SK-N-SH (cell line): ENCODE results near the gene PPP1R15B. TPM values are rescaled to one million over a fixed set of nuclear protein-coding genes. Genes with fewer than 3 reads are reported as not detected.
A peak's percentile ranks its signal among the peaks of the same experiment; 100 is the strongest.

Experiments used
- CTCF ChIA-PET: fragments of 300-600, 350-600 bp; formaldehyde crosslinking; extraction: SDS; loops from one replicate; lab custom pipeline; 2021; lab: Yijun Ruan, JAX
- POLR2A ChIA-PET: fragments of 350-600 bp; sonication (Branson Sonifier 250); formaldehyde crosslinking; extraction: SDS; loops from one replicate; lab custom pipeline; 2020; ENCODE audit warnings: antibody characterized with exemption, inconsistent platforms; lab: Yijun Ruan, JAX
- DNase-seq: peaks from one replicate; pipeline ENCODE4 v3.0.0; 2012
- H2AFZ ChIP-seq: fragments of 200-600 bp; sonication (generic); 2 replicates; pipeline ENCODE4 v1.8.1; 2016; ENCODE audit warnings: antibody characterized with exemption, mild to moderate bottlenecking, low read depth
- H3F3A ChIP-seq: fragments of 200-600 bp; sonication (generic); replicated peaks from 2 replicates; pipeline ENCODE3; 2016; ENCODE audit warnings: antibody characterized with exemption, mild to moderate bottlenecking; ENCODE audit not compliant: insufficient read depth
- H3K27ac ChIP-seq, 2 experiments: fragments of 200-500 bp in 1 of 2; fragments of 200-600 bp in 1 of 2; sonication (Bioruptor generic) in 1 of 2; sonication (generic), shearing (Covaris generic) in 1 of 2; 2 replicates each; pipeline versions ENCODE4 v1.5.1 to v1.6.1; 2014 to 2016; ENCODE audit warnings: low read depth in 2 of 2, inconsistent platforms in 1 of 2, low read length in 1 of 2, mild to moderate bottlenecking in 1 of 2, mixed read lengths in 1 of 2
- H3K27me3 ChIP-seq: fragments of 200-600 bp; sonication (generic), shearing (Covaris generic); 2 replicates; pipeline ENCODE4 v1.6.1; 2016; ENCODE audit warnings: mixed run types; ENCODE audit not compliant: insufficient read depth
- H3K36me3 ChIP-seq, 2 experiments: fragments of 200-500 bp in 1 of 2; fragments of 200-600 bp in 1 of 2; sonication (Bioruptor generic) in 1 of 2; sonication (generic) in 1 of 2; replicated peaks in 1 of 2; 2 replicates each; pipeline versions ENCODE3 to v1.5.1; 2014 to 2016; ENCODE audit warnings: low read length in 1 of 2, mild to moderate bottlenecking in 1 of 2; ENCODE audit not compliant: insufficient read depth in 2 of 2, control insufficient read depth in 1 of 2
- H3K4me1 ChIP-seq, 2 experiments: fragments of 200-500 bp in 1 of 2; fragments of 200-600 bp in 1 of 2; sonication (Bioruptor generic) in 1 of 2; sonication (generic), shearing (Covaris generic) in 1 of 2; 2 replicates each; pipeline versions ENCODE4 v1.5.1 to v1.6.1; 2014 to 2016; ENCODE audit warnings: low read depth in 1 of 2, low read length in 1 of 2, mixed run types in 1 of 2; ENCODE audit not compliant: insufficient read depth in 2 of 2, control insufficient read depth in 1 of 2
- H3K4me2 ChIP-seq: fragments of 200-600 bp; sonication (generic), shearing (Covaris generic); 2 replicates; pipeline ENCODE4 v1.6.1; 2017; ENCODE audit warnings: mixed run types
- H3K4me3 ChIP-seq, 2 experiments: fragments of 200-500 bp in 1 of 2; fragments of 200-600 bp in 1 of 2; sonication (Bioruptor generic) in 1 of 2; sonication (generic), shearing (Covaris generic) in 1 of 2; 2 replicates each; pipeline versions ENCODE4 v1.5.1 to v1.8.1; 2014 to 2016; ENCODE audit warnings: low read depth in 2 of 2, inconsistent platforms in 1 of 2, low read length in 1 of 2, mild to moderate bottlenecking in 1 of 2, mixed read lengths in 1 of 2, moderate library complexity in 1 of 2
- H3K79me2 ChIP-seq: fragments of 200-600 bp; sonication (generic); 2 replicates; pipeline ENCODE4 v1.8.1; 2017; ENCODE audit warnings: mild to moderate bottlenecking; ENCODE audit not compliant: insufficient read depth
- H3K9ac ChIP-seq: fragments of 200-600 bp; sonication (generic); 2 replicates; pipeline ENCODE4 v1.6.1; 2017; ENCODE audit warnings: mixed run types
- H3K9me2 ChIP-seq: fragments of 200-600 bp; sonication (generic); 2 replicates; pipeline ENCODE4 v1.6.1; 2017; ENCODE audit warnings: mixed run types
- H3K9me3 ChIP-seq: fragments of 200-600 bp; sonication (generic); 2 replicates; pipeline ENCODE4 v1.6.1; 2017; ENCODE audit warnings: mixed run types, mild to moderate bottlenecking, moderate library complexity
- H4K20me1 ChIP-seq: fragments of 200-600 bp; sonication (generic); 2 replicates; pipeline ENCODE4 v1.6.1; 2017; ENCODE audit warnings: mild to moderate bottlenecking, mixed run types; ENCODE audit not compliant: insufficient read depth
- CTCF ChIP-seq: fragments of 200-600 bp; sonication (generic); IDR thresholded peaks from 2 replicates; pipeline ENCODE4 v1.6.1; 2017; ENCODE audit warnings: antibody characterized with exemption, mild to moderate bottlenecking, moderate library complexity
- ELF1 ChIP-seq: IDR thresholded peaks from 2 replicates; pipeline ENCODE4 v1.4.0; 2012
- EZH2phosphoT487 ChIP-seq: fragments of 200-600 bp; sonication (generic); IDR thresholded peaks from 2 replicates; pipeline ENCODE4 v1.6.1; 2017; ENCODE audit warnings: low read depth, mixed run types, mild to moderate bottlenecking, antibody characterized with exemption, moderate library complexity, borderline replicate concordance
- FOSL2 ChIP-seq: IDR thresholded peaks from 2 replicates; pipeline ENCODE4 v1.4.0; 2012; ENCODE audit warnings: low read depth, mild to moderate bottlenecking, moderate library complexity, borderline replicate concordance
- GABPA ChIP-seq: IDR thresholded peaks from 2 replicates; pipeline ENCODE4 v1.4.0; 2012; ENCODE audit warnings: low read depth, mild to moderate bottlenecking
- GATA2 ChIP-seq: sonication (generic); formaldehyde crosslinking; IDR thresholded peaks from 2 replicates; pipeline ENCODE4 v1.5.0; 2020; ENCODE audit warnings: mild to moderate bottlenecking, missing genetic modification reagents
- MXI1 ChIP-seq: IDR thresholded peaks from 2 replicates; pipeline ENCODE4 v1.6.1; 2012; ENCODE audit warnings: mild to moderate bottlenecking, low read depth, low read length, improper control_type of control experiment
- NFIC ChIP-seq: IDR thresholded peaks from 2 replicates; pipeline ENCODE4 v1.4.0; 2012; ENCODE audit warnings: borderline replicate concordance
- NRF1 ChIP-seq: IDR thresholded peaks from 2 replicates; pipeline ENCODE4 v1.6.1; 2012; ENCODE audit warnings: low read depth, mild to moderate bottlenecking, low read length
- POLR2AphosphoS5 ChIP-seq: IDR thresholded peaks from 2 replicates; pipeline ENCODE4 v1.6.1; 2012; ENCODE audit warnings: low read depth, low read length
- RAD21 ChIP-seq: IDR thresholded peaks from 2 replicates; pipeline ENCODE4 v1.6.1; 2012; ENCODE audit warnings: mild to moderate bottlenecking, low read length
- SIN3A ChIP-seq: IDR thresholded peaks from 2 replicates; pipeline ENCODE4 v1.6.1; 2012; ENCODE audit warnings: low read depth, mild to moderate bottlenecking, low read length, moderate library complexity, borderline replicate concordance
- SMC3 ChIP-seq: IDR thresholded peaks from 2 replicates; pipeline ENCODE4 v1.6.1; 2012; ENCODE audit warnings: low read depth, low read length, improper control_type of control experiment
- TCF12 ChIP-seq: IDR thresholded peaks from 2 replicates; pipeline ENCODE4 v1.4.0; 2012
- USF2 ChIP-seq: fragments of 150-350 bp; IDR thresholded peaks from 2 replicates; pipeline ENCODE4 v1.6.1; 2017; ENCODE audit warnings: antibody characterized with exemption, low read length, low read depth, borderline replicate concordance
- WGBS: methylation state at CpG from one replicate; pipeline ENCODE4 v1.1.6; 2017; ENCODE audit warnings: low lambda C conversion rate; 5-methylcytosine and 5-hydroxymethylcytosine counted together
- polyA plus RNA-seq, 3 experiments: library from polyadenylated mRNA; depleted of rRNA; stranded (reverse); fragments of >200 nt; gene quantifications; 2 replicates each; pipeline ENCODE4 v1.2.3, GENCODE V29; 2012

The PPP1R15B gene
- polyA plus RNA-seq, 1 of the 3 experiments (the other 2 are of a cell fraction), result 12.1 TPM

GRCh38 chr1:204431310-204432184, 19.9 kb upstream of the PPP1R15B start:
- ChIA-PET CTCF (interaction anchor here (0.6 to 35.1 kb wide), 36 partner anchors 9 to 906 kb away, joined by 3 to 1005 read pairs (median 4); partner anchors contain the start of genes MDM4, PIK3C2B and REN), POLR2A (interaction anchor here (1.0 kb wide), 1 partner anchor 75 kb away, joined by 4 read pairs; no protein-coding TSS in a partner anchor)
- peaks cover 0 to 7% of the 10 kb centered on the region in 2 experiments; a peak in 2 of 4 replicates for H3K4me1 ChIP-seq
- H3K27me3 ChIP-seq, result no peaks in the 10 kb centered on the region
- H2AFZ ChIP-seq, result no peak overlapping the region
- H3K27ac ChIP-seq, result peak overlapping the region in 1 of 2 experiments; percentile 26; a peak in 1 of 4 replicates
- 67% methylated on average over 12 of the region's 13 CpGs for WGBS
- peaks cover 8% of the 10 kb centered on the region for H3F3A ChIP-seq
- H4K20me1 ChIP-seq, result no peaks in the 10 kb centered on the region
- H3K79me2 ChIP-seq, result no peaks in the 10 kb centered on the region
- H3K4me3 ChIP-seq, result peak overlapping the region in 1 of 2 experiments; percentile 39; a peak in 1 of 4 replicates
- H3K36me3 ChIP-seq, result peaks cover 0 to 28% of the 10 kb centered on the region in 2 experiments
- no peak overlapping the region for H3K4me2 ChIP-seq
- TF ChIP-seq USF2, result no peak
- TF ChIP-seq SIN3A, result no peak
- no peak for TF ChIP-seq NFIC
- TF ChIP-seq GATA2 (CRISPR knock-in tag), result no peak
- no peak for TF ChIP-seq NRF1
- TF ChIP-seq FOSL2, result no peak
- peak; percentile 77 for TF ChIP-seq RAD21
- TF ChIP-seq CTCF, result peak; percentile 96
- no peak for TF ChIP-seq EZH2phosphoT487
- no peak for TF ChIP-seq POLR2AphosphoS5
- TF ChIP-seq ELF1, result no peak
- TF ChIP-seq MXI1, result no peak
- TF ChIP-seq SMC3, result peak; percentile 82
- peak; percentile 83 for DNase-seq
- no peaks in the 10 kb centered on the region for H3K9me3 ChIP-seq
- no peak overlapping the region for H3K9ac ChIP-seq
- H3K9me2 ChIP-seq, result no peaks in the 10 kb centered on the region

GRCh38 chr1:204429746-204430145, 18.1 kb upstream of the PPP1R15B start:
- no peak for DNase-seq
- 93% methylated on average over 18 of the region's 18 CpGs for WGBS
- Histone ChIP-seq H3K27me3 (no peaks in the 10 kb centered on the region), H3K4me3 (no peak overlapping the region), H3K4me2 (no peak overlapping the region), H3K9me3 (no peaks in the 10 kb centered on the region), H3K27ac (no peak overlapping the region), H3K9me2 (no peaks in the 10 kb centered on the region), H3K36me3 (peaks cover 0 to 29% of the 10 kb centered on the region in 2 experiments), H3K9ac (no peak overlapping the region), H4K20me1 (no peaks in the 10 kb centered on the region), H2AFZ (no peak overlapping the region), H3K79me2 (no peaks in the 10 kb centered on the region)
- ChIA-PET CTCF (interaction anchor here (0.6 to 35.1 kb wide), 8 partner anchors 8 to 438 kb away, joined by 3 to 1005 read pairs (median 10); partner anchors contain the start of genes MDM4 and PIK3C2B), POLR2A (no interaction called here)
- TF ChIP-seq GABPA, result no peak
- TF ChIP-seq TCF12, result no peak
- no peak for TF ChIP-seq GATA2 (CRISPR knock-in tag)
- TF ChIP-seq RAD21, result no peak
- TF ChIP-seq, all 33 proteins: peak for 0
- H3F3A ChIP-seq, result peaks cover 22% of the 10 kb centered on the region
- H3K4me1 ChIP-seq, result peaks cover 0 to 6% of the 10 kb centered on the region in 2 experiments; a peak in 2 of 4 replicates
